Embryonic facial prominence (tissue), 1 donor: ENCODE results near the gene RECQL5.
"Not testable (repeated sequence)": the region's sequence is repeated elsewhere in the genome, so short reads cannot be mapped to it uniquely, and the experiment has no call there.

Source experiments
- DNase-seq: peaks from one replicate; pipeline ENCODE4 v3.0.0-alpha.2; 2016; ENCODE audit errors: extremely low spot score

The RECQL5 gene

DNA sequence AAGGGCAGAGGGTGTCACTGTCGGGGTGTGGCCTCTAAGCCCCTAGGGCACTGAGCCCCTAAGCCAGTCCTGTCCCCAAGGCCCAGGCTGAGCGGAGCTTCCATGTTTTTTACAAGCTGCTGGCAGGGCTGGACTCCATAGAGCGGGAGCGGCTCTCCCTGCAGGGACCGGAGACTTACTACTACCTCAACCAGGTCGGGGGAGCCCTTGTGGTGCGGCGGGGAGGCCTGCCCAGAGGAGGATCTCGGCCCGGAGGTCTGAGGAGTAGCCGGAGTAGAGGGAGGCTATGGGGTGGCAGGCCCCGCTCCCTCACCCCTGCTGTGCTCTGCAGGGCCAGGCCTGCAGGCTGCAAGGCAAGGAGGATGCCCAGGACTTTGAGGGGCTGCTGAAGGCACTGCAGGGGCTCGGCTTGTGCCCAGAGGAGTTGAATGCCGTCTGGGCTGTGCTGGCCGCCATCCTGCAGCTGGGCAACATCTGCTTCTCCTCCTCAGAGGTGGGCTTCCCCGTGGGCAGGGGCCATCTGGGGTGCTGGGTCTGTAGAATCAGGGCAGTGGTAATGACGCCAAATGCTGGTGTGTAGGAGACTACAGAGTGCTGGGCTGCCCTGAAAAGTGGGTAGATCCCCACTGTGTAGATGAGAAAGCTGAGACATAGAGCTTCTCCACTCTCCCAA lies 74.5 kb downstream of the RECQL5 start:
- DNase-seq: no peak

DNA sequence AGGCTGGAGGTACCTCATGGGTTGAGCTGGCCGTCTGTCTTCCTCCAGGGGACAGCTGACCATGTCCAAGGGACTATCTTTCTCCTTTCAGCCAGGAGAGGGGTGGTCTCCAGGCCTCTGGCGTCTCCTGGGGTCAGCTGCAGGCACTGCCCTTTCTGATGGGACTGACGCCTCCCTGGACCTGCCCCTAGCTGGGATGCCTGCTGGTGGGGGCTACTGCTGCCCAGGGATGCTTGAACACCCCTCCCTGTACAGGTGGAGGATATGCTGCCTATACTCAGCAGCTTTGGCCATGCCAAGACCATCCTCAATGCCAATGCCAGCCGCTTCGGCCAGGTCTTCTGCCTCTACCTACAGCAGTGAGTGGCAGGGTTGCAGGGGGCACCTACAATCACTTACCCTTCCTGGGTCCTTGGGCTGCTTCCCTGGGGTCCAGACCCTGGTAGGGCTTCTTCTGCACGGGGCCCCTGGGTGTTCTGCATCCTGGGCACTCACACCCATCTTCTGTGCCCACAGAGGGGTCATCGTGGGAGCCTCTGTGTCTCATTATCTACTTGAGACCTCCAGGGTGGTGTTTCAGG lies 75.1 kb downstream of the RECQL5 start:
- no peak for DNase-seq

DNA sequence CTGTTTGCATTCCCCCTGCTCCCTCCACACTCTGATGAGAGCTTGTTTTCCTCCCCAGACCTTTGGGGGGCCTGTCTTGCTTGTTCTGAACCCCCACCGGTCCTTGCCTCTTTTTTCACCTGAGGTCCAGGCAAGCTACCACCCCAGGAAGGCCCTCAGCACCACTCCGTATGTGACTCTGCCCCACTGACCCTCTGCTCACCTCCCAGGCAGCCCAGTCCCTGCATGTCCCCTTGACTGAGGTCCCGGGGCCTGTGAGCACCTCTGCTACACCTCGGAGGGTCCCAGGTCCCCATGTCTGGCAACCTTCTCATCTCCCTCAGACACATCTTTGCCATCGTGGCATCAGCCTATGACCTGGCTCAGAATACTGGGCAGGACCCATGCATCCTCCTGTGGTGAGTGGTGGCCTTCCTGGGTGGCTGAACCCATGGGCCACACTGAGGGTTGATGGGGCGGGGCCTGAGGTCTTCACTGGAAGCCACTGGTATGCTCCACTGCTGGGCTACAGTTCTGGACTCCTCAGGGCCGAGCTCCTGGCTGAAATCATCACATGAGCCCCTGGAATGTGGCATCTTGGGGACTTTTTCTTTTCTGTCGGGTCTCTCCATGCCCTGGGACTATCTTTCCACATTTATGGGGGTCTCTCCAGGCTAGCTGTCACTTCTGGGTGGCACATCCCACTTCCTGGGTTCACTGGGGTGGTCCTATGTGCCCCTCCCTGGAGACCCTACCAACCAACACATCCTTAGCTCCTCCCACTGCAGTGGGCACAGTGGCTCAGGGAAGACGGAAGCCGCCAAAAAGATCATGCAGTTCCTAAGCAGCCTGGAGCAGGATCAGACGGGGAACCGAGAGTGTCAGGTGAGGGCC lies 75.9 kb downstream of the RECQL5 start:
- no peak for DNase-seq

DNA sequence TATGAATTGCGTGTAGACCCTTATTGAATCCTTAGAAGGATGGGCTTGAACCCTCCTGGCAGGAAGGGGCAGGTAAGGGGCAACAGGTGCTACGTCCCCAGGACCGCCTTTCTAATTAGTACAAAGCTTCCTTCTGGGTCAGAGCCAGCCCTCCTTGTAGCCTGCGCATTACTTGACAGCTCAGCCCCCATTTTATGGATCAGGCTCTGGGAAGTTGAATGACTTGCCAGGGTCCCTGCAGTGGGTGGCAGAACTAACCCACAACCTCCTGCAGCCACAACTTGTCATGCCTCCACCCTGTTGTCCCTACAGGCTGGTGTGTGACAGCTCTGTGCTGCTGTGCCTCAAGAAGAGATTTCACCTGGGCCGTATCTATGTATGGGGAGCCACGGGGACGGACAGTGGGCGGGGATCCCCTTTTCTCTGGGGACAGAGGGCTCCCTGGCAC lies 76.6 kb downstream of the RECQL5 start:
- no peak for DNase-seq

DNA sequence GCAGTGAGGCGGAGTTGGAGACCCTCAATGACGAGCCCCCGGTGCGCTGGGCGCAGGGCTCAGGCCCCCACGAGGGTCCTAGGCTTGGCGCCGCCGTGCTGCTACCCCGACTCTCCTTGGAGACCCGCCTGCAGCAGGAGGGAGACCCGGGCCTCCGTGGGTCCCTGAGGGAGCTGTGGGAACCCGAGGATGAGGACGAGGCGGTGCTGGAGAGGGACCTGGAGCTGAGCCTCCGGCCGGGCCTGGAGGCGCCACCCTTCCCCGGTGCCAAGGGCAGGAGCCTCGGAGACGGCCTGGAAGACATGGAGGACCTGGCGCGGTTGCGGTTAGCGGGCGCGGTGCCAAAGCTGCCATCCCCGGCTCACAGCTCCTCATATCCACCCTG lies 77.0 kb downstream of the RECQL5 start:
- DNase-seq: no peak

DNA sequence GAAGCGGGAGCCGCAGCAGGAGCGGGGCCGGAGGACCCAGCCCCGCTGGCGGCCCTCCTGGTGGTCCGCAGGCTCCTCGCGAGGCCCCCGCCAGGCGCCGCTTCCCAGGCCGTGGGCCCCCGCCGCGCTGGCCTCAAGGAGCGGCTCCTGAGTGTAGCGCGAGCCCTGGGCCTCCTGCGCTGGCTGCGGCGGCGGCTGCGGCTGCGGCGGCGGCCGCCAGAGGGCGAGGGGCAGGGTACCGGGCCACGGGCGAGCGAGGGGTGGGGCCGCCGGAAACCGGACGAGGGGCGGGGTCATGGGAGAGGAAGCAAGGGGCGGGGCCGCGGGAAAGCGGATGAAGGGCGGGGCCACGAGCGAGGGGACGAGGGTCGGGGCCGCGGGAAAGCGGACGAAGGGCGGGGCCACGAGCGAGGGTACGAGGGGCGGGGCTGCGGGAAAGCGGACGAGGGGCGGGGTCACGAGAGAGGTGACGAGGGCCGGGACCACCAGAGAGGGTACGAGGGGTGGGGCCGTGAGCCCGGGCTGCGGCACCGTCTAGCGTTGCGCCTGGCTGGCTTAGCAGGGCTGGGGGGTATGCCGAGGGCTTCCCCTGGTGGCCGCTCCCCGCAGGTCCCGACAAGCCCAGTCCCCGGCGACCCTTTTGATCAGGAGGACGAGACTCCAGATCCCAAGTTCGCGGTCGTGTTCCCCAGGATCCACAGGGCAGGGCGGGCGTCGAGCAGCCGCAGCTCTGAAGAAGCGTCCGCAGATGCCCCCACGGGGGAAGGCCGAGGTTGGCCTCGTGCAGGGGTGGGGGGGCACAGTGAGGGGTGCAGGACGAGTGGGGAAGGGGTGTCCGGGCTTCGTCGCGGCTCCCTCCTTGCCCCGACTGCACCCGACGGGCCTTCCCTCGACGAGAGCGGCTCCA lies 77.7 kb downstream of the RECQL5 start:
- peak; percentile 71 for DNase-seq

DNA sequence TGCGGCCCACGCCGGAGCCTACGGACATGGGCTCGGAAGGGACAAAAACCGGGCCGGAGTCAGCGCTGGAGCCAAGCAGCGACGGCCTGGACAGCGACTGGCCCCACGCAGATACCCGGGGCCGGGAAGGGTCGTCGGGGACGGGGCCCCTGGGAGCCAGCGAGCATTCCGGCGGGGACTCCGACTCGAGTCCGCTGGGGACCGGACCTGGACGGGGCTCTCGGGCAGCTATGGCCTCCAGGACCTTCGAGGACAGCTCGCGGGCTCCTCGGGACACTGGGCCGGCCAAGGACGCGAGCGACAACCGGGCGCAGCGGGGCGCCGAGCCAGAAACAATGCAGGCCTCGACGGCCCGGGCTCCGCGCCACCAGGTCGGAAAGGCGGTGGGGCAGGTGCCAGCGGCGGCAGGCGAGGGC lies 78.3 kb downstream of the RECQL5 start:
- no peak for DNase-seq

DNA sequence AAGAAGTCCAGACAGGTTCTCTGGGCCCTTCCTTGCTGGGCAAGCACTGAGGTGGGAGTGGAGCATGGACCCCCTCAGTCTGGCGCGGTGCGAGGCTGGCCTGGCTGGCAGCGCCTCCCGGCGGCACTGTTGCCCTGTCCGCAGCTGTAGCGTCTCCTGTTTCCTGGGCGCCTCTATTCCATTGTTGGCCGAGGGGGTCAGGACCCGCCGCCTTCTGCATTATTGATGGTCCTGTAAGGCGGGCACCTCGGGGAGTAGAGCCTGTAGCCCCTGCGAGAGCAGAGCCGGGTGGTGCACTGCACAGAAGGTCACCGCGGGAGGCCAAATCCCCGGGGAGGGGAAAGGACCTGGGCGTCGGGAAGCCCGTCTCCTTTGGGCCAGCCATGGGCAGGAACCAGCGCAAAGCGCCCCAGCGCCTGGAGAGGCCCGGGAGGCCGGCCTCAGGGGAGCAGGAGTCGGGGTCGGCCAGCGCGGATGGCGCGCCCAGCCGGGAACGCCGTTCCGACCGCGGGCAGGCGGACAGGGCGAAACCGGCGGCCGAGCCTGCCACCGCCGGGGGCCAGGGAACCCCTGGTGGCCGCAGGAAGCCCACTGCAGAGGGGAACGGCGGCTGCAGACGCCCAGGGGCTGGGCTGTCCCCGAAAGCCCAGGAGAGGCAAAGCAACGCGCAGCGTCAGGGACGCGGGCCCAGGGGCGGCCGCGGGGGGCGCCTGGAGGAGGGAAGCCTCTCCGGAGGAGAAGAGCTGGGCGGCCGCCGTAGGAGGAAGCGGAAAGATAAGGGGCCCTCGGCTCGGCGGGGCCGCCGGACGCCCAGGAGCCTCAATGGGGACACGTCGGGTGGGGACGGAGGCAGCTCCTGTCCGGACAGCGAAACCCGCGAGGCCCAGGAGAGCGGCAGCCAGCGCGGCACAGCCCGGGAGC lies 79.0 kb downstream of the RECQL5 start, which contains the start of gene MYO15B:
MYO15B (plus strand) TSS at position 126 of the 921 bp plus-strand sequence; CDS start at position 384, 258 bp downstream.
- DNase-seq: peak; percentile 43

DNA sequence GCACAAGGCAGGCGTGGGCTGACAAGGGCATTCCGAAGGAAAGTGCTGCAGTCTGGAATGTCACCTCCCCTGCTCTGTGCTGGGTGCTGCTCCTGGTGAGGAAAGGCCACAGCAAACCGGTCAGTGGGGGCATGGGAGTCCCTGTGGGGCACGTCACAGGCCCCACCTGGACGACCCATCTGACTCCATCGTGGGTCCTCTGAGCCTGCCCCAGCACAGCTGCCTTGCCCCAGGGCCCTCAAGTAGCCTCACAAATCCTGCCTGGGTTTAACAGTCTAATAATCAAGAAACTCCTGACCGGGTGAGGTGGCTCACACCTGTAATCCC lies 82.1 kb downstream of the RECQL5 start:
- DNase-seq: no peak

DNA sequence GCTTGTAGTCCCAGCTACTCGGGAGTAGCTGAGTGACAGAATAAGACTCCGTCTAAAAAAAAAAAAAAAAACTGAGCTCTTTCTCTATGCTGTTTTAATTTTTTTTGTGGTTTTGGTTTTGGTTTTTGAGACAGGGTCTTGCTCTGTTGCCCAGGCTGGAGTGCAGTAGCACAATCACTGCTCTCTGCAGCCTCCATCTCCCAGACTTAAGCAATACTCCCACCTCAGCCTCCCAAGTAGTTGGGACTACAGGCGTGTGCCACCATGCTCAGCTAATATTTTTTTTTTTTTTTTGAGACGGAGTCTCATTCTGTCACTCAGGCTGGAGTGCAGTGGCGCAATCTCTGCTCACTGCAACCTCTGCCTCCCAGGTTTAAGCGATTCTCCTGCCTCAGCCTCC lies 83.8 kb downstream of the RECQL5 start:
- not testable (repeated sequence) for DNase-seq

DNA sequence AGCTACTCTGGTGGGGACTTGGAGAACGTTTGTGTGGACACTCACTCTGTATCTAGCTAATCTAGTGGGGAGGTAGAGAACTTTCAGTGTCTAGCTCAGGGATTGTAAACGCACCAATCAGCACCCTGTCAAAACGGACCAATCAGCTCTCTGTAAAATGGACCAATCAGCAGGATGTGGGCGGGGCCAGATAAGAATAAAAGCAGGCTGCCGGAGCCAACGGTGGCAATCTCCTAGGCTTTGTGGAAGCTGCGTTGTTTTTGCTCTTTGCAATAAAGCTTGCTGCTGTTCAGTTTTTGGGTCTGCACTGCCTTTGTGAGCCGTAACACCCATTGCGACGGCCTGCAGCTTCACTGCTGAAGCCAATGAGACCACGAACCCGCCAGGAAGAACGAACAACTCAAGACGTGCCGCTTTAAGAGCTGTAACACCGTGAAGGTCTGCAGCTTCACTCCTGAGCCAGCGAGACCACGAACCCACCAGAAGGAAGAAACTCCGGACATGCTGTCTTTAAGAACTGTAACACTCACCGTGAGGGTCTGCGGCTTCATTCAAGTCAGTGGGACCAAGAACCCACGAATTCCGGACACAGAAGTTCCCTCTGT lies 85.7 kb downstream of the RECQL5 start:
- DNase-seq: not testable (repeated sequence)
